RWPE2 (cell line): ENCODE measurements around the gene F7.

Experiments
- ATAC-seq: fragments of 200-7000 bp; cut with Tn5 transposase; 3 replicates; pipeline ENCODE4 v1.9.1; 2021; ENCODE audit warnings: low read depth
- DNase-seq: peaks from one replicate; pipeline ENCODE4 v3.0.0-alpha.2; 2020; ENCODE audit warnings: low spot score
- H3K27ac ChIP-seq: fragments of 450-650 bp; 2 replicates; pipeline ENCODE4 v1.5.1; 2017; ENCODE audit warnings: mild to moderate bottlenecking; ENCODE audit not compliant: poor library complexity, severe bottlenecking
- H3K27me3 ChIP-seq: fragments of 250-450 bp; sonication (Bioruptor Pico); 2 replicates; pipeline ENCODE4 v1.5.1; 2021; ENCODE audit warnings: mild to moderate bottlenecking, moderate library complexity; ENCODE audit not compliant: insufficient read depth, poor library complexity, severe bottlenecking
- H3K36me3 ChIP-seq: fragments of 250-450 bp; sonication (Bioruptor Pico); 2 replicates; pipeline ENCODE4 v1.5.1; 2020; ENCODE audit warnings: low read depth, mild to moderate bottlenecking, moderate library complexity
- H3K4me1 ChIP-seq: fragments of 250-450 bp; sonication (Bioruptor Pico); 2 replicates; pipeline ENCODE4 v1.5.1; 2021; ENCODE audit warnings: mild to moderate bottlenecking, moderate library complexity; ENCODE audit not compliant: insufficient read depth, poor library complexity, severe bottlenecking
- H3K4me3 ChIP-seq: fragments of 250-450 bp; sonication (Bioruptor Pico); 2 replicates; pipeline ENCODE4 v1.5.1; 2021; ENCODE audit warnings: mild to moderate bottlenecking, moderate library complexity; ENCODE audit not compliant: severe bottlenecking
- H3K9me3 ChIP-seq: fragments of 250-450 bp; sonication (Bioruptor Pico); 2 replicates; pipeline ENCODE4 v1.5.1; 2021; ENCODE audit warnings: mild to moderate bottlenecking, moderate library complexity; ENCODE audit not compliant: severe bottlenecking
- CTCF ChIP-seq: fragments of 450-650 bp; IDR thresholded peaks from one replicate; pipeline ENCODE4 v1.5.1; 2017; ENCODE audit warnings: mild to moderate bottlenecking, moderate library complexity; ENCODE audit not compliant: poor library complexity, severe bottlenecking

Gene F7

GRCh38 chr13:113142876-113143275, 37.3 kb downstream of the F7 start:
- DNase-seq: no peak
- Histone ChIP-seq H3K27ac (no peak overlapping the region), H3K36me3 (no peaks in the 10 kb centered on the region), H3K27me3 (no peaks in the 10 kb centered on the region), H3K9me3 (no peaks in the 10 kb centered on the region), H3K4me1 (no peaks in the 10 kb centered on the region), H3K4me3 (no peak overlapping the region)
- no peak for TF ChIP-seq CTCF
- no peak for ATAC-seq

GRCh38 chr13:113143466-113144254, 38.1 kb downstream of the F7 start:
- TF ChIP-seq CTCF: no peak
- DNase-seq (no peak), ATAC-seq (no peak)
- Histone ChIP-seq H3K36me3 (no peaks in the 10 kb centered on the region), H3K27me3 (no peaks in the 10 kb centered on the region), H3K9me3 (no peaks in the 10 kb centered on the region), H3K27ac (no peak overlapping the region), H3K4me3 (no peak overlapping the region), H3K4me1 (no peaks in the 10 kb centered on the region)

- no peak for DNase-seq
- no peak for ATAC-seq
- H3K4me3 ChIP-seq: no peak overlapping the region
- H3K27ac ChIP-seq: no peak overlapping the region
- H3K36me3 ChIP-seq: no peaks in the 10 kb centered on the region
- no peaks in the 10 kb centered on the region for H3K27me3 ChIP-seq
- no peaks in the 10 kb centered on the region for H3K9me3 ChIP-seq
- H3K4me1 ChIP-seq: no peaks in the 10 kb centered on the region
- TF ChIP-seq CTCF: no peak
These were observed 38.7 kb downstream of the F7 start for GRCh38 chr13:113144255-113144629.

- Histone ChIP-seq H3K4me3 (no peak overlapping the region), H3K4me1 (no peaks in the 10 kb centered on the region), H3K9me3 (no peaks in the 10 kb centered on the region), H3K36me3 (no peaks in the 10 kb centered on the region), H3K27ac (no peak overlapping the region), H3K27me3 (no peaks in the 10 kb centered on the region)
- no peak for ATAC-seq
- no peak for TF ChIP-seq CTCF
- DNase-seq: no peak
These were observed 39.9 kb downstream of the F7 start for GRCh38 chr13:113145496-113145895.

GRCh38 chr13:113145911-113146598, 40.5 kb downstream of the F7 start:
- ATAC-seq: no peak
- H3K4me3 ChIP-seq: no peak overlapping the region
- no peak for TF ChIP-seq CTCF
- no peak overlapping the region for H3K27ac ChIP-seq
- no peaks in the 10 kb centered on the region for H3K36me3 ChIP-seq
- H3K4me1 ChIP-seq: no peaks in the 10 kb centered on the region
- no peaks in the 10 kb centered on the region for H3K27me3 ChIP-seq
- no peaks in the 10 kb centered on the region for H3K9me3 ChIP-seq
- DNase-seq: no peak
